GM18520 (cell line): ENCODE measurements around the gene C9orf72.
"Not testable (repeated sequence)": the region's sequence is repeated elsewhere in the genome, so short reads cannot be mapped to it uniquely, and the experiment has no call there.

ENCODE experiments used
- ATAC-seq: cut with Tn5 transposase; IDR thresholded peaks from one replicate; pipeline ENCODE4 v1.9.1; 2021; ENCODE audit not compliant: unreplicated experiment

C9orf72 gene

DNA sequence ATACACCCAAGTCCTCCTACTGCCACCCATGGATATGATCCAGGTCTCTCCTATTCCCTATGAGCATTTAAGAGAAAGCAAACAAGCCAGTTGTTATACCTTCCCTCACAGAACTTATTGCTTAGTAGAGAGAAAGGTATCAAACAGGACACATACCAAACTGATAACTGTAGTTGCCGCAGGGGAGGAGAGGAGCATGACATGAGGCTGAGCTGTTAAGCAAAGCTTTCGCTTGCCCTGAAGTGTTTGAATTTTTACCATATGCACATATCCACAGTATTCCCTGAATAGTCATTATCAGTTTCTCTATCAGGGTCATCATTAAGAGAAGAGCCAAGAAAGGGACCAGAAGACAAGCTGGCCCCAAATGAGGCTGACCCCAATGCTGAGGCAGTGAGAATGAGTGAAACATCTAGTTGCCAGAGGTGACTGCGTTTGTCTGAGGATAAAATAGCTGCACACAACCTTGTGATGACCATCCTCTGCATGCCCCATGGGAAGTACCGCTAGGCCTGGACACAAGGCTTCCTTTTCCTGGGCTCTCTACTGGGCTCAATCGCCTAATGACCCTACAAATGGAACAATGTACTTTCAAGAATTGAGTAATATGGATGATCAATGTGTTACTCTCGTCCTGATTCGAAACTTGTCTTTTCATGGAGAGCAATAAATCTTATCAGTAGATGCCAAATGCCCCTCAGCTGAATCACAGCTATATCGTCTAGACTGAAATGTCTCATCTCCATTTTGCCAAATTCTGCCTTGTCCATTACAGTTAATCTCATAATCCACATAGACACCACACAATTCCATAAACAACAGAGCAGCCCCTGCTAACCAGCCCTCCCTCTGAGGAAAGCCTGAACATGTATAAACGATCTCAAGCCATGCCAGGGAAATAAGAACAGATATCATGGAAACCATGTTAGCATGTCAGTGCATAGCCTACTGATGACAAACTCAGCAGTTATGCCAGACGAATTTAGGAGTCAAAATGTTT is 53.5 kb downstream of the C9orf72 start:
- no peak for ATAC-seq

DNA sequence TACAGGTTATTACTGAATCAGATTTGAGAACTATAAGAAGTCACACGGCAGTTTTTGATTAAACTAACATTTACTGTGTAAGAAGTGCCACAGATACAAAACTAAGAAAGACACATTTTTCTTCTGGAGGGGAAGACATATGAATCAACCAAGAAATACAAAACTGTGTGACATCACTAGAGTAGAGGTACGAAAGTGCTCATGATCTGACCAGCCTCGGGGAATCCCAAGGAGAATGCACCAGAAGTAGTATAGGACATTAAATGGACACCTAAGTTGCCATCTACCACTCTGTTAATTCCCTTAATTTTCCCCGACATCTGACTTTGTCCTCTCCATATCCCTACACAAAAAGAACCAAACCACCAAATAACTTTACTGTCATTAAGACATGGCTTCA is 54.5 kb downstream of the C9orf72 start:
- ATAC-seq = no peak

DNA sequence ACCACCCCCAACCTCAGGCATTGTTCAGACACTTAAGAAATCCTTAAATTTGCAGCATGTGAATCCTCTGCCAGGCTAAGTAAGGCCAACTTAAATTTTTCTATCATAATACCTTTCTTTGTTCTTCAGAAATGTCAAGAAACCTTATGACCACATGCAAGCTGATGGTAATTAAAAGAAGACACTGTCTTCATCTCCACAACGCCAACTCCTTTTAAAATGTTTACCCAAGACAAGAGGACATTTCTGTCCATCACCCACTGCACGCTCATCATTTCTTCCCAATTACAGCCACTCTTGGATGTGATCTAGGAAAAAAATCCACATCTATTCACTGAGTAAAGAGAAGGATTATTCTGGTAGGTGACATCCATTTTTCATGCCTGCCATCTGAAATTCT is 55.3 kb downstream of the C9orf72 start:
- ATAC-seq = no peak

DNA sequence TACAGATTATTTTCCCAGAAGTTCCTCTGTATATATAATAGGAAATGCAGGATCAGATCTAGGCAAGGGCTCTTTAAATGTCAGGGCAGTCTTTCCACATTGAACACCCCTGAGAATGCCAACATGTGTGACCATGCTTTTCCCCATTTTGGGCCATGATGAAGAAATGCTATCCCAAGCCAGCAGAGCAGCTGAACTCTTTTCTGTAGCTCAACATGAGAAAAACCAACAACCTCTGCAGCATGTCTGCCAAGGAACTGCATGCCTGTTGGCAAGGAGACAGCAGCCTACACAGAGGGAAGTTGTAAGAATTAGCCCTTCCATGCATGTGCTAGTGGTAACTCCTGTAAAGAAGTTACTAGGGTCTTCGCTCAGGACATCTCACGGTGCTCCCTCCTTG is 58.7 kb downstream of the C9orf72 start:
- ATAC-seq = no peak

DNA sequence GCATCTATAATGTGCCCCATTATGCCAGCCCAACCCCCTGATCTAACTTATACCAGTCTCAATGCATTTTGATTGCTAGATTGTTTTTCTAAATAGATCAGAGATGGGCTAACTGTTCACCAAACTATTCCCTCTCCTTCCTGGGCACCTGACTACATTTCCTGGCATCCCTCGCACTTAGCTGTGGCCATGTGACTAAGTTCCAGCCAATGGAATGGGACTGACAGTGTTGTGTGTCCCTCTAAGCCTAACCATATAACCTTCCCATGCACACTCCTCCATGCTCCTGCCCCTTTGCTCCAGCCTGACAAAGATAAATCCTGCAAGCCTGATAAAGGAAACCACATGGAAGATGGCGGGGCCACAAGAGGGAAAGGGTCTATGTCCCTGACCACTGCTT is 61.5 kb downstream of the C9orf72 start:
- no peak for ATAC-seq

DNA sequence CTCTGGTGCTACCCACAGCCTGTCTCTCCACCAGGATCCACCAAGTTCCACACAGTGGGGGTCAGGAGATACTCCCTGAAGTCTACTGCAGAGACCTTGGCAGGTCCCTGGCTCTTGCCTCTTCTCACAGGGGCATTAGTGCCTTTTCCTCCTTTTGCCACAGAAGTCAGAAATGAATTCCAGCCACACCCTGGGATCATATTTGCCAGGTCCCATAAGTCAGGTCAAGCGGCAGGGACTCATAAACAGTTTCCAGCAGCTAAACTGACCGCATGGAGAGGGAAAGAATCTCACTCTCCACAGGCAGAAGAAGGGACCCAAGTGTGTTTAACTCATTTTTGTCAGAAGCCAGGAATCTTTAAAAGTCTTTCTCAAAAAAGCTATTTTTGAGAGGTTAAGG is 62.5 kb downstream of the C9orf72 start:
- ATAC-seq = no peak

DNA sequence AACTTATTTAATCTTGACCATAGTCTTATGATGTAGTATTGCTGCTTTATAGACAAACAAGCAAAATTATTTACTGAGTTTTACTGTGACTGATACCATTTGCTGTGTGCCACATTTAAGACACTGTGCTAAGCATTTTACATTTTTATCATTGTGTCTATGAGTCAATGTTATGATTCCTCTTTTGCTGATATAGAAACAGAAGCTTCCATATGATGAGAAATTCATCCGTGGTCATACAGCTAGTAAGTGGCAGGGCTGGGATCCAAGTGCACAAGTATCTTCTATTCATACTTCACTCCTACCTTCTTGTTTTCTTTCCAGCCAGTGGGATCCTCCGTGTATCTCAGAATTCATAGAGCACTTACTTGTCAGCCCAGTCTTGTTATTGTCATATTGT is 66.3 kb downstream of the C9orf72 start:
- ATAC-seq = no peak

DNA sequence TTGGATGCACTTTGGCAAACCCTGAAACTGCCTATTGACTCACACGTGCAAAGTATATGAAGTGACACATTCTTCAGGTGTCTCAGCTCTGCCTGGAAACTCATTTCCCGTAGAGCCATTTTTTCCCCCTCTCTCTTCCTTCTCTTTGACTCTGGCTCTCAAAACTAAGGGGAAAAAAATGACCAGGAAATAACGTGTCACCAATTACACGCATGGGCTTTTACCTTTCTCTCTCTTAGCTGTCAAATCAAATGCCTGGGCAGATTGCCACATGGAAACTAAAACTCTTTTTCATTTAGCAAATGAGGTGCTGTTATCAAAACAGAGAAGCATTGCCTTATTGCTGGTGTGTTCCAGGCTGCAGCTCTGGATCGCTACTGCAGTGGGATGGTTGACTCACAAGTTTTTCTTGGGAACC is 67.5 kb downstream of the C9orf72 start:
- no peak for ATAC-seq

DNA sequence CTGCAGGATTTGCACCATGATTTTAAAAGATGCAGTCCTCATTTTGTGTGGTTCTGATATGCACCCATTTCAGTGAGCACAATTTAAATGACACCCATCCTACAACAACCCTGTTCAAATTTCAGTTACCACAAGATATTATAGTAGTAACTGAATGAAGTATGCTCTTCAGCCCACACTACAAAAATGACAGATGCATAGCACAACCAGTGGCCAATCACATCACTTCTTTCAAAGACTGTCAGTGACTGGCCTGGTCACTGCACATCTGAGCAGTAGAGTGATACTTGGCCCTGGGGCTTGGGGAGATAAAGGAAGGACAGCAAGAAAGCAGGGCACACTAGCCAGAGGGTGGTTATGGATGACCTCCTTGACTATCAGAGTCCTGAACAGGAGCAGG is 69.0 kb downstream of the C9orf72 start:
- ATAC-seq = no peak

DNA sequence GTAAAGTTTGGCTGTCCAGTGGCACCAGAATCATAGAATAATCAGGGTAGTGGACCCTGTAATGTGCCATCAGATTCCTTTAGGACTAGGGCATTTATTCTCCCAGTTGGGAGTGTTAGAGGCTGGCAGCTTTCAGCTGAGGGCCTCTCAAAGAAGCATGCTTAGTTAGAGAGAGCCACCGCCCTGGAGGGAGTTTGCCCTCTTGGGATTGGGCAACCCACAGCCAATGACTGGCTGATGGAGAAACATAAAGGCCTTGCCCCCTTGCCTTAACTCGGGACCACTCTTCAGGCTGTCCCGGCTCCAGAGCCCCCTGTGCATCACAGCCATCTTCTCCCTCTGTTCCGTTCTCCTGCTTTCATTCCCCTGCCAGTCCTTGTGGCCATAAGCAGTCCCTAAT is 69.7 kb downstream of the C9orf72 start:
- ATAC-seq = no peak

DNA sequence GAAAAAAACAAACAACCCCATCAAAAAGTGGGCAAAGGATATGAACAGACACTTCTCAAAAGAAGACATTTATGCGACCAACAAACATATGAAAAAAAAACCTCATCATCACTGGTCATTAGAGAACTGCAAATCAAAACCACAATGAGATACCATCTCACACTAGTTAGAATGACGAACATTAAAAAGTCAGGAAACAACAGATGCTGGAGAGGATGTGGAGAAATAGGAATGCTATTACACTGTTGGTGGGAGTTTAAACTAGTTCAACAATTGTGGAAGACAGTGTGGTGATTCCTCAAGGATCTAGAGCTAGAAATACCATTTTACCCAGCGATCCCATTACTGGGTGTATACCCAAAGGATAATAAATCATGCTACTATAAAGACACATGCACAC is 72.4 kb downstream of the C9orf72 start:
- not testable (repeated sequence) for ATAC-seq

DNA sequence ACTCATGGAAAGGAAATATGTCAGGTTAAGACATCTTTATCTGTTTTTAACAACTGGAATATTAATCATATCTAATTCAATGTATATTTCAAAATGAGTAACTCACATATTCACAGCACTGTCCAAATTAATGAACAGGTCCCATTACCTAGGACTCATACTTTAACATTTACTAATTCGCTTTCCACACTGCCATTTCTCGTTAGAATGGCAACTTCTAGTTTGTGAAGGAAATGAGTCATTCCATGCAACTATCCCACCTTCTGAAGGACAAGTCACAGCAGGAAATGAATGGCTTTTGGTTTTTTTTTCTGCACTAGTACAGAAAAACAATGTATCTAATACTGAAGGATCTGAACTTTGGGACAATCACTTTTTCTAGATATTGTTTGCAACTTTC is 73.8 kb downstream of the C9orf72 start:
- ATAC-seq = no peak

DNA sequence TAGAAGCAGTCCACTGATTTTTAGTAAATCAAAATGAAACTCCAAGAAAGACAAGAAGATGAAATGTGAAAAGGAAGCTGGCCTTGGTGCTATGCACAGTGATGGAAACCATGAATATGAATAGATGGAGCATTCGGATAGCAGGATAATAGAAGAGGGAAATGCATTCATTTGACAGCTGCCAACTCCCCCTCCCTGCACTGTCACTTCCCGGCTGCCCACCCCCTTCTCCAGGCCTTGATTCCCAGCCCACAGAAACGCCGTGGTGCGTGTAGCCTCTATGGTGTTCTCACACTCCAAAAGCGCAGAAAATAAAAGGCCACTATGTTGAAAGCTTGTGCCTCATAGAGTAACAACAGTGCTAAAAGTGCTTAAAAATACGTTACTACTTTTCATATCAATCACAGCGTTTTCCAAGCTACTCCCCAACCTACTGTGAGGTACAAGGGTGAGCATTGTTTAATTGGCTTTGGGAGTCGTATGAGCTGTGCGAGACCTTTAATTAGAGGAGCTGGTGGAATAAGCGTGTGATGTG is 75.3 kb downstream of the C9orf72 start:
- ATAC-seq = no peak
